Measurements from ENCODE around the gene CACNA2D2. TPM values are rescaled to one million over a fixed set of nuclear protein-coding genes. Genes with fewer than 3 reads are reported as not detected.

The CACNA2D2 gene
- total RNA-seq, 1 donor from 2014 or later = 2.4 TPM

- FAIRE-seq = no peak
- no peak for DNase-seq (ENCODE audit: low spot score in 2 of 2)
Measured at GRCh38 chr3:50470658-50471057, 32.8 kb downstream of the CACNA2D2 start.

- DNase-seq (ENCODE audit: low spot score in 2 of 2) (no peak), FAIRE-seq (no peak)
Measured at GRCh38 chr3:50467919-50468318, 35.5 kb downstream of the CACNA2D2 start.

- no peak for FAIRE-seq
- DNase-seq (ENCODE audit: low spot score in 2 of 2) = no peak
Measured at GRCh38 chr3:50466177-50466576, 37.3 kb downstream of the CACNA2D2 start.

- FAIRE-seq (no peak), DNase-seq (ENCODE audit: low spot score in 2 of 2) (no peak)
Measured at GRCh38 chr3:50464569-50464968, 38.9 kb downstream of the CACNA2D2 start.

- DNase-seq (ENCODE audit: low spot score in 2 of 2) = no peak
- FAIRE-seq = no peak
Measured at GRCh38 chr3:50459785-50460184, 43.6 kb downstream of the CACNA2D2 start.

- no peak for FAIRE-seq
Measured at GRCh38 chr3:50457988-50458387, 45.4 kb downstream of the CACNA2D2 start.

GRCh38 chr3:50455161-50456018 lies 48.0 kb downstream of the CACNA2D2 start:
- DNase-seq (ENCODE audit: low spot score in 2 of 2) = no peak
- no peak for FAIRE-seq

More at GRCh38 chr3:50457988-50458387, 45.4 kb downstream of the CACNA2D2 start:
- DNase-seq (ENCODE audit: low spot score in 2 of 2) = no peak

- DNase-seq (ENCODE audit: low spot score in 2 of 2) (no peak), FAIRE-seq (no peak)
Measured at GRCh38 chr3:50454481-50455070, 48.9 kb downstream of the CACNA2D2 start.

GRCh38 chr3:50453907-50454306 lies 49.5 kb downstream of the CACNA2D2 start:
- DNase-seq (ENCODE audit: low spot score in 2 of 2) (no peak), FAIRE-seq (no peak)

GRCh38 chr3:50450209-50450921 lies 53.1 kb downstream of the CACNA2D2 start:
- FAIRE-seq = no peak
- DNase-seq (ENCODE audit: low spot score in 2 of 2) = peak in 1 of 2 donors; percentile 70

- FAIRE-seq = no peak
- no peak for DNase-seq (ENCODE audit: low spot score in 2 of 2)
Measured at GRCh38 chr3:50448752-50449539, 54.5 kb downstream of the CACNA2D2 start.

GRCh38 chr3:50447290-50447840 lies 56.1 kb downstream of the CACNA2D2 start:
- FAIRE-seq (no peak), DNase-seq (ENCODE audit: low spot score in 2 of 2) (no peak)

GRCh38 chr3:50445919-50446318 lies 57.5 kb downstream of the CACNA2D2 start:
- DNase-seq (ENCODE audit: low spot score in 2 of 2) (no peak), FAIRE-seq (no peak)

- FAIRE-seq = no peak
- no peak for DNase-seq (ENCODE audit: low spot score in 2 of 2)
Measured at GRCh38 chr3:50444782-50445181, 58.7 kb downstream of the CACNA2D2 start.

- DNase-seq (ENCODE audit: low spot score in 2 of 2) = no peak
- FAIRE-seq = no peak
Measured at GRCh38 chr3:50444213-50444612, 59.2 kb downstream of the CACNA2D2 start.

- DNase-seq (ENCODE audit: low spot score in 2 of 2) = peak in 1 of 2 donors; percentile 55
- FAIRE-seq = no peak
Measured at GRCh38 chr3:50442945-50443579, 60.4 kb downstream of the CACNA2D2 start.

GRCh38 chr3:50441424-50442217 lies 61.8 kb downstream of the CACNA2D2 start:
- DNase-seq (ENCODE audit: low spot score in 2 of 2) = no peak
- no peak for FAIRE-seq

GRCh38 chr3:50436114-50436674 lies 67.2 kb downstream of the CACNA2D2 start:
- DNase-seq (ENCODE audit: low spot score in 2 of 2) = peak; percentile 37 to 81
- no peak for FAIRE-seq
